ENCODE data around the gene ROBO1.

DNA sequence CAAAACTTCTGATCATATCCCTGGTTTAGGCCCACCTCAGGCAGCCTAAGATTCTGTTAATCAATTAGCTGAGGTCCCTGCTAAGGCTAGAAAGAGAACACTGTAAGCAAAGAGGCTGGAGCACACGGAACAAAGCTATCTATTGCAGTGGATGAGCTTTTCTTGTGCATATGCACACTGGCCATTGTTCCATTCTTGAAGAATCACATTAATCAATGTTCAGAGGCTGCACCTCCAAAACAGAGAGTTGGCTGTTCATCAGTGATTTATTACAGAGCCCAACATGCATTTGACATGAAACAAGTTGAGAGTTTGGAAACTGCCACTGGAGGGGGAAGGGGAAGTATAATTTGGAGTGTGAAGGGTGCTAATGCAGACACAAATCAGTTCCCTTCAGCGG is 873.0 kb downstream of the ROBO1 start:
- TF ChIP-seq, protein P1, sequence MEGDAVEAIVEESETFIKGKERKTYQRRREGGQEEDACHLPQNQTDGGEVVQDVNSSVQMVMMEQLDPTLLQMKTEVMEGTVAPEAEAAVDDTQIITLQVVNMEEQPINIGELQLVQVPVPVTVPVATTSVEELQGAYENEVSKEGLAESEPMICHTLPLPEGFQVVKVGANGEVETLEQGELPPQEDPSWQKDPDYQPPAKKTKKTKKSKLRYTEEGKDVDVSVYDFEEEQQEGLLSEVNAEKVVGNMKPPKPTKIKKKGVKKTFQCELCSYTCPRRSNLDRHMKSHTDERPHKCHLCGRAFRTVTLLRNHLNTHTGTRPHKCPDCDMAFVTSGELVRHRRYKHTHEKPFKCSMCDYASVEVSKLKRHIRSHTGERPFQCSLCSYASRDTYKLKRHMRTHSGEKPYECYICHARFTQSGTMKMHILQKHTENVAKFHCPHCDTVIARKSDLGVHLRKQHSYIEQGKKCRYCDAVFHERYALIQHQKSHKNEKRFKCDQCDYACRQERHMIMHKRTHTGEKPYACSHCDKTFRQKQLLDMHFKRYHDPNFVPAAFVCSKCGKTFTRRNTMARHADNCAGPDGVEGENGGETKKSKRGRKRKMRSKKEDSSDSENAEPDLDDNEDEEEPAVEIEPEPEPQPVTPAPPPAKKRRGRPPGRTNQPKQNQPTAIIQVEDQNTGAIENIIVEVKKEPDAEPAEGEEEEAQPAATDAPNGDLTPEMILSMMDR (IDR thresholded peaks at IDR 0.05) = no peak
- TF ChIP-seq POLR2A (IDR thresholded peaks at IDR 0.05) = no peak
